ENCODE data around the gene SIGLEC11. TPM values are rescaled to one million over a fixed set of nuclear protein-coding genes. Genes with fewer than 3 reads are reported as not detected.
A peak's percentile ranks its signal among the peaks of the same experiment; 100 is the strongest.
"Not testable (repeated sequence)": the region's sequence is repeated elsewhere in the genome, so short reads cannot be mapped to it uniquely, and the experiment has no call there.

Gene SIGLEC11
- polyA plus RNA-seq (2011; rRNA removed) (not detected in 2 replicates), polyA minus RNA-seq (2011; rRNA and poly(A)+ RNA removed) (not detected in 2 replicates)

DNA sequence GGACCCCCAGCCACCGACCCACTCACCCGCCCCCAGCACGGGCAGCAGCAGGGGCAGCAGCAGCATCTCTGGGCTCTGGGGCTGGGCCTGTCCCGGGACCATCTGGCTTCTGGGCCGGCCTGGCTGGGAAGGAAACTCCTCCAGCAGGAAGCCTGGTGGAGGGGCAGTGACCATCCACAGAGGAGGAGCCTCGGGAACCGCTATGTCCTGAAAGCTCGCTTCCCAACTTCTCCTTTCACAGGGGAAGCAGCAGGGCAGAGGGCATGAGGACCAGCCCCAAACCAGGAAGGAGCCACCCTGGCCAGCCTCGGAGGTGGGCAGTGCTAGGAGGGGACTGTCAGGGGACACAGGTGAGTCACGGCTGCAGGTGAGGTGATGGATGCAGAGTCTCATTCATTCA is at the start of gene SIGLEC11:
Gene SIGLEC11, minus strand, starts transcription at position 193 of the 400 bp plus-strand sequence. Its CDS starts 91 bp downstream, at position 102.
- H3K27me3 ChIP-seq (ENCODE audit: control insufficient read depth, insufficient read depth, low read length); DNase-seq (ENCODE audit: low read depth); CTCF ChIA-PET; POLR2A ChIA-PET; H3K4me3 ChIP-seq (ENCODE audit: low read depth, low read length); H3K36me3 ChIP-seq (ENCODE audit: control insufficient read depth, insufficient read depth, low read length): not testable (repeated sequence)

- peaks cover 30% of the 10 kb centered on the region for H3K36me3 ChIP-seq (ENCODE audit: control insufficient read depth, insufficient read depth, low read length)
- no peak for DNase-seq (ENCODE audit: low read depth)
- H3K27me3 ChIP-seq (ENCODE audit: control insufficient read depth, insufficient read depth, low read length) = no peaks in the 10 kb centered on the region
- no peak overlapping the region for H3K4me3 ChIP-seq (ENCODE audit: low read depth, low read length)
- POLR2A ChIA-PET = no interaction called here
- TF ChIP-seq, protein P1, sequence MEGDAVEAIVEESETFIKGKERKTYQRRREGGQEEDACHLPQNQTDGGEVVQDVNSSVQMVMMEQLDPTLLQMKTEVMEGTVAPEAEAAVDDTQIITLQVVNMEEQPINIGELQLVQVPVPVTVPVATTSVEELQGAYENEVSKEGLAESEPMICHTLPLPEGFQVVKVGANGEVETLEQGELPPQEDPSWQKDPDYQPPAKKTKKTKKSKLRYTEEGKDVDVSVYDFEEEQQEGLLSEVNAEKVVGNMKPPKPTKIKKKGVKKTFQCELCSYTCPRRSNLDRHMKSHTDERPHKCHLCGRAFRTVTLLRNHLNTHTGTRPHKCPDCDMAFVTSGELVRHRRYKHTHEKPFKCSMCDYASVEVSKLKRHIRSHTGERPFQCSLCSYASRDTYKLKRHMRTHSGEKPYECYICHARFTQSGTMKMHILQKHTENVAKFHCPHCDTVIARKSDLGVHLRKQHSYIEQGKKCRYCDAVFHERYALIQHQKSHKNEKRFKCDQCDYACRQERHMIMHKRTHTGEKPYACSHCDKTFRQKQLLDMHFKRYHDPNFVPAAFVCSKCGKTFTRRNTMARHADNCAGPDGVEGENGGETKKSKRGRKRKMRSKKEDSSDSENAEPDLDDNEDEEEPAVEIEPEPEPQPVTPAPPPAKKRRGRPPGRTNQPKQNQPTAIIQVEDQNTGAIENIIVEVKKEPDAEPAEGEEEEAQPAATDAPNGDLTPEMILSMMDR (IDR thresholded peaks at IDR 0.05; ENCODE audit: insufficient read depth, low read depth, low read length) = no peak
- CTCF ChIA-PET = no interaction called here
Observed at GRCh38 chr19:50008532-50008931, 47.6 kb upstream of the SIGLEC11 start.

- DNase-seq (ENCODE audit: low read depth) = no peak
- Histone ChIP-seq H3K27me3 (ENCODE audit: control insufficient read depth, insufficient read depth, low read length) (no peaks in the 10 kb centered on the region), H3K4me3 (ENCODE audit: low read depth, low read length) (no peak overlapping the region), H3K36me3 (ENCODE audit: control insufficient read depth, insufficient read depth, low read length) (peaks cover 30% of the 10 kb centered on the region)
- TF ChIP-seq, protein P1 (IDR thresholded peaks at IDR 0.05; ENCODE audit: insufficient read depth, low read depth, low read length) = no peak
- CTCF ChIA-PET = no interaction called here
- POLR2A ChIA-PET = no interaction called here
Observed at GRCh38 chr19:50007947-50008346, 47.0 kb upstream of the SIGLEC11 start.

DNA sequence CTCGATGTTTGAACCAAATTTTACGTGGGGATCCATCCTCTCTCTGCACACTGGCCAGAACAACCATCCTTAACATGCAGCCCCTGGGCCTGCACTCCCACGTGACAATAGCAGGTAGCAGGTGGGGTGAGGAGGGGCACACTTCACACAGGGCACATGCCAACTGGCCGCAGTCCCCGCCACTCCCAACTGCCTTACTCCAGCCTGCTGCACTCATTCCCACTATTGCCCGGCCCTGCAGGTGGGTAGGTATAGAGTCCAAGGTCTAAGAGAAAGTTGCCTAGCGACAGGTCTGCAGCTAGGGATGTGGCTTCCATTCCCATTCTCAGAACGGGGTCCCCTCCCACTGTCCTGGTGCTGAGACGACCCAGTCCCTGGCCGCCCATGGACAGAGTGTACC is 46.2 kb upstream of the SIGLEC11 start:
- no peaks in the 10 kb centered on the region for H3K27me3 ChIP-seq (ENCODE audit: control insufficient read depth, insufficient read depth, low read length)
- ChIA-PET CTCF (no interaction called here), POLR2A (no interaction called here)
- no peak for DNase-seq (ENCODE audit: low read depth)
- TF ChIP-seq, protein P1 (IDR thresholded peaks at IDR 0.05; ENCODE audit: insufficient read depth, low read depth, low read length) = no peak
- H3K36me3 ChIP-seq (ENCODE audit: control insufficient read depth, insufficient read depth, low read length) = peaks cover 33% of the 10 kb centered on the region
- no peak overlapping the region for H3K4me3 ChIP-seq (ENCODE audit: low read depth, low read length)

GRCh38 chr19:50005428-50005827 is 44.5 kb upstream of the SIGLEC11 start:
- ChIA-PET POLR2A (interaction anchor here (0.6 kb wide), 1 partner anchor 40 kb away, joined by 3 read pairs; no protein-coding TSS in a partner anchor), CTCF (no interaction called here)
- Histone ChIP-seq H3K4me3 (ENCODE audit: low read depth, low read length) (no peak overlapping the region), H3K36me3 (ENCODE audit: control insufficient read depth, insufficient read depth, low read length) (peaks cover 47% of the 10 kb centered on the region), H3K27me3 (ENCODE audit: control insufficient read depth, insufficient read depth, low read length) (no peaks in the 10 kb centered on the region)
- TF ChIP-seq, protein P1 (IDR thresholded peaks at IDR 0.05; ENCODE audit: insufficient read depth, low read depth, low read length) = no peak
- no peak for DNase-seq (ENCODE audit: low read depth)

DNA sequence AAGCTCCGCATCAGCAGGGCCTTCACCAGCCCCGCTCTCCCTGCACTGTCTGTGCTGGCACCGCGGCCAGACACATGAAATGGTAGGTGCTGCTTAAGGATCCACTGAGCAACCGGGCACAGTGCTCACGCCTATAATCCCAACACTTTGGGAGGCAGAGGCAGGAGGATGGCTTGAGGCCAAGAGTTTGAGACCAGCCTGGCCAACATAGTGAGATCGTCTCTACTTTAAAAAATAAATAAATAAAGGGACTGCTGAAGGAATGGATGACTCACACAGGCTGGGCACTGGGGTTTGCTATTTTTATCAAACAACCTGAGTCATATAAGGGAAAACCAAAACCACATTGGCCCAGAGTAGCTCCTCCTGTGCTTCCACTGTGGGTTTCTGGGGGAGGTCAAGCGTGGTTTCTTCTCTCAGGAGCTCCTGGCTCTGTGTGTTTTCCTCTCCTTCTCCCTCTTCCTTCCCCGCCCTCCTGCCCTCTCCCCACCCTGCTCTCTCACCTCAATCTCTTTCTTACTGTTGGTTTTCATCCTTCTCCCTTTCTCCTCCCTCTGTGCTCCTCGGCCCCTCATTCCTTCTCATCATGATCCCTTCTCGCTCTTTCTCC is 42.9 kb upstream of the SIGLEC11 start:
- H3K27me3 ChIP-seq (ENCODE audit: control insufficient read depth, insufficient read depth, low read length) = no peaks in the 10 kb centered on the region
- H3K36me3 ChIP-seq (ENCODE audit: control insufficient read depth, insufficient read depth, low read length) = peaks cover 53% of the 10 kb centered on the region
- ChIA-PET CTCF (interaction anchor here (0.6 to 1.1 kb wide), 3 partner anchors 66 to 1115 kb away, joined by 3 to 4 read pairs (median 3); no protein-coding TSS in a partner anchor), POLR2A (no interaction called here)
- H3K4me3 ChIP-seq (ENCODE audit: low read depth, low read length) = no peak overlapping the region
- TF ChIP-seq, protein P1 (IDR thresholded peaks at IDR 0.05; ENCODE audit: insufficient read depth, low read depth, low read length) = no peak
- DNase-seq (ENCODE audit: low read depth) = peak; percentile 90
